B cell (primary cell): ENCODE results near the gene RNF11.

Experiments
- CTCF ChIP-seq: fragments of 200-600 bp; IDR thresholded peaks from one replicate; pipeline ENCODE4 v1.8.0; 2022; ENCODE audit warnings: antibody characterized with exemption, mild to moderate bottlenecking
- EZH2 ChIP-seq: IDR thresholded peaks from 2 replicates; pipeline ENCODE4 v1.6.1; 2012; ENCODE audit warnings: borderline replicate concordance, low read depth, mild to moderate bottlenecking, moderate library complexity, low read length; ENCODE audit not compliant: insufficient read depth, poor library complexity, severe bottlenecking

GRCh38 chr1:51311826-51312225, 75.8 kb downstream of the RNF11 start:
- TF ChIP-seq CTCF = no peak
- TF ChIP-seq EZH2 = no peak
